Caki2 (cell line): ENCODE results near the gene GPR152. TPM values are rescaled to one million over a fixed set of nuclear protein-coding genes. Genes with fewer than 3 reads are reported as not detected.
"Not testable (repeated sequence)": the region's sequence is repeated elsewhere in the genome, so short reads cannot be mapped to it uniquely, and the experiment has no call there.

ENCODE experiments used
- DNase-seq: peaks from one replicate; pipeline ENCODE4 v3.0.0-alpha.2; 2015; ENCODE audit warnings: low read depth
- in situ Hi-C: cut with HindIII; loops from 2 replicates; pipeline ENCODE4 v1.10.0; 2016; ENCODE audit warnings: low sequenced_read_pairs, low pct_unique_long_range_greater_than_20kb, mixed read lengths
- total RNA-seq: library from RNA; depleted of rRNA; stranded (reverse); fragments of >200 nt; shearing (Covaris generic); gene quantifications from 2 replicates; pipeline ENCODE4 v1.2.3, GENCODE V29; 2014; ENCODE audit warnings: low replicate concordance; rRNA removed

GPR152 gene
- total RNA-seq, 1 experiment from 2014 or later: not detected

- in situ Hi-C loops: no loop called here
- no peak for DNase-seq
Observed at GRCh38 chr11:67406969-67407687, 45.4 kb downstream of the GPR152 start.

GRCh38 chr11:67406420-67406968 lies 46.0 kb downstream of the GPR152 start:
- DNase-seq: no peak
- in situ Hi-C loops: no loop called here

- DNase-seq: no peak
- in situ Hi-C loops: no loop called here
Observed at GRCh38 chr11:67405688-67406339, 46.7 kb downstream of the GPR152 start.

GRCh38 chr11:67405196-67405567 lies 47.3 kb downstream of the GPR152 start:
- DNase-seq: no peak
- in situ Hi-C loops: no loop called here

GRCh38 chr11:67404515-67405195 lies 47.9 kb downstream of the GPR152 start:
- in situ Hi-C loops: no loop called here

GRCh38 chr11:67403085-67403484 lies 49.4 kb downstream of the GPR152 start:
- DNase-seq, in situ Hi-C loops: not testable (repeated sequence)

More at GRCh38 chr11:67404515-67405195, 47.9 kb downstream of the GPR152 start:
- DNase-seq: no peak

- in situ Hi-C loops, DNase-seq: not testable (repeated sequence)
Observed at GRCh38 chr11:67402192-67402839, 50.2 kb downstream of the GPR152 start.

GRCh38 chr11:67401495-67402191 lies 50.9 kb downstream of the GPR152 start, which contains the start of gene PPP1CA:
TSS of gene PPP1CA (minus strand) at chr11:67401858. CDS start at chr11:67401782, 76 bp downstream.
- DNase-seq: peak; percentile 70
- in situ Hi-C loops: no loop called here

Other genes starting within 250 kb of the GPR152 start
- 31.7 and 37.1 TPM in 2 replicates for gene GRK2, start 186.3 kb downstream of the GPR152 start, total RNA-seq
- 11.7 and 22.5 TPM in 2 replicates for gene ANKRD13D, start 163.4 kb downstream of the GPR152 start, total RNA-seq
- 16.3 and 50.6 TPM in 2 replicates for gene SSH3, start 149.2 kb downstream of the GPR152 start, total RNA-seq
- 26.7 and 38.5 TPM in 2 replicates for gene POLD4, start 99.2 kb downstream of the GPR152 start, total RNA-seq
- 6.5 and 13.4 TPM in 2 replicates for gene CLCF1, start 79.1 kb downstream of the GPR152 start, total RNA-seq
- gene RAD9A, start 60.7 kb downstream of the GPR152 start, total RNA-seq: 24.4 and 26.6 TPM in 2 replicates
- 251 and 260 TPM in 2 replicates for gene PPP1CA, start 50.9 kb downstream of the GPR152 start, total RNA-seq
- 1.6 TPM in 1 of 2 replicates, not detected in the other for gene TBC1D10C, start 48.6 kb downstream of the GPR152 start, total RNA-seq
- 0.03 TPM in 1 of 2 replicates, not detected in the other for gene CARNS1, start 37.1 kb downstream of the GPR152 start, total RNA-seq
- gene RPS6KB2, start 24.2 kb downstream of the GPR152 start, total RNA-seq: 42.9 and 46.6 TPM in 2 replicates
- gene PTPRCAP, start 15.0 kb downstream of the GPR152 start, total RNA-seq: not detected in 2 replicates
- gene CORO1B, start 9.3 kb downstream of the GPR152 start, total RNA-seq: 128 and 140 TPM in 2 replicates
- 1.6 and 10.8 TPM in 2 replicates for gene CABP4, start 2.6 kb upstream of the GPR152 start, total RNA-seq
- gene TMEM134, start 16.5 kb upstream of the GPR152 start, total RNA-seq: 99.8 and 100 TPM in 2 replicates
- 91.4 and 117 TPM in 2 replicates for gene AIP, start 30.3 kb upstream of the GPR152 start, total RNA-seq
- gene PITPNM1, start 52.6 kb upstream of the GPR152 start, total RNA-seq: 43.8 and 48.4 TPM in 2 replicates
- 43.6 and 56.9 TPM in 2 replicates for gene CDK2AP2, start 55.4 kb upstream of the GPR152 start, total RNA-seq
- gene CABP2, start 70.7 kb upstream of the GPR152 start, total RNA-seq: not detected in 2 replicates
- gene GSTP1, start 131.1 kb upstream of the GPR152 start, total RNA-seq: not detected in 2 replicates
- 237 and 239 TPM in 2 replicates for gene NDUFV1, start 154.2 kb upstream of the GPR152 start, total RNA-seq
- gene NUDT8, start 177.2 kb upstream of the GPR152 start, total RNA-seq: 51.3 and 52.9 TPM in 2 replicates
- gene TBX10, start 187.0 kb upstream of the GPR152 start, total RNA-seq: not detected in 2 replicates
- gene ACY3, start 198.0 kb upstream of the GPR152 start, total RNA-seq: 6.0 TPM in 1 of 2 replicates, not detected in the other
- gene ALDH3B2, start 221.9 kb upstream of the GPR152 start, total RNA-seq: not detected in 2 replicates